CD4-positive, alpha-beta T cell (primary cell): ENCODE data around the gene MS4A2. TPM values are rescaled to one million over a fixed set of nuclear protein-coding genes. Genes with fewer than 3 reads are reported as not detected.
A peak's percentile ranks its signal among the peaks of the same experiment; 100 is the strongest.
"Not testable (repeated sequence)": the region's sequence is repeated elsewhere in the genome, so short reads cannot be mapped to it uniquely, and the experiment has no call there.

Experiments
- ATAC-seq: fragments of 200-7000 bp; cut with Tn5 transposase; one replicate; pipeline ENCODE4 v1.10.0; 2022; ENCODE audit warnings: mild to moderate bottlenecking; ENCODE audit not compliant: poor library complexity
- CTCF ChIA-PET: fragments of 350-600 bp; sonication (Branson Sonifier 250); formaldehyde crosslinking; loops from one replicate; lab custom pipeline; 2021; ENCODE audit warnings: antibody characterized with exemption, inconsistent platforms; lab: Charles Lee
- POLR2A ChIA-PET: fragments of 350-600 bp; sonication (Branson Sonifier 250); formaldehyde crosslinking; loops from one replicate; lab custom pipeline; 2021; ENCODE audit warnings: antibody characterized with exemption, inconsistent platforms; lab: Charles Lee
- DNase-seq, 14 experiments: peaks; one replicate each; pipeline ENCODE4 v3.0.0-alpha.2; 2013 to 2020; ENCODE audit warnings: mixed read lengths in 2 of 14
- H3K27ac ChIP-seq, 2 donors: one replicate each; pipeline versions ENCODE4 v1.5.1 to v1.7.0; 2013; ENCODE audit warnings: low read length in 2 of 2, low read depth in 1 of 2, mild to moderate bottlenecking in 1 of 2
- H3K27me3 ChIP-seq, 2 experiments: 1 replicate in 1 of 2; 2 replicates in 1 of 2; pipeline versions ENCODE4 v1.6.1 to v1.7.0; 2013; ENCODE audit warnings: low read length in 2 of 2, control low read depth in 1 of 2, mild to moderate bottlenecking in 1 of 2, moderate library complexity in 1 of 2; ENCODE audit not compliant: insufficient read depth in 2 of 2, control insufficient read depth in 1 of 2
- H3K36me3 ChIP-seq: one replicate; pipeline ENCODE4 v1.6.1; 2013; ENCODE audit warnings: low read length, control low read depth; ENCODE audit not compliant: insufficient read depth
- H3K4me1 ChIP-seq: one replicate; pipeline ENCODE4 v1.6.1; 2013; ENCODE audit warnings: low read length, control low read depth; ENCODE audit not compliant: insufficient read depth
- H3K4me3 ChIP-seq: one replicate; pipeline ENCODE4 v1.5.1; 2013; ENCODE audit warnings: mild to moderate bottlenecking, low read length, moderate library complexity
- H3K9me3 ChIP-seq, 2 experiments: 1 replicate in 1 of 2; 2 replicates in 1 of 2; pipeline versions ENCODE4 v1.6.1 to v1.7.0; 2013; ENCODE audit warnings: low read length in 2 of 2, mild to moderate bottlenecking in 2 of 2, control low read depth in 1 of 2, moderate library complexity in 1 of 2; ENCODE audit not compliant: control insufficient read depth in 1 of 2, insufficient read depth in 1 of 2
- H3K27ac Mint-ChIP-seq: one replicate; pipeline ENCODE4 v1.8.0; 2020; ENCODE audit warnings: mixed read lengths
- H3K27me3 Mint-ChIP-seq: one replicate; pipeline ENCODE4 v1.8.0; 2021; ENCODE audit warnings: mixed read lengths
- H3K36me3 Mint-ChIP-seq: one replicate; pipeline ENCODE4 v1.8.0; 2021; ENCODE audit warnings: low read depth, mixed read lengths
- H3K4me1 Mint-ChIP-seq: one replicate; pipeline ENCODE4 v1.8.0; 2021; ENCODE audit warnings: low read depth, mixed read lengths
- H3K4me3 Mint-ChIP-seq: one replicate; pipeline ENCODE4 v1.8.0; 2020; ENCODE audit warnings: mild to moderate bottlenecking, mixed read lengths
- H3K9me3 Mint-ChIP-seq: one replicate; pipeline ENCODE4 v1.8.0; 2020; ENCODE audit warnings: mixed read lengths
- intact Hi-C, 2 experiments: fragments of 100-400 bp; cut with DNase I in 1 of 2; cut with micrococcal nuclease in 1 of 2; formaldehyde crosslinking; loops; one replicate each; pipeline versions ENCODE4 v1.15.1 to v1.9.0; 2023 to 2025; cut with DNase I, micrococcal nuclease
- total RNA-seq, 174 experiments: library from RNA in 2 of 174; stranded (reverse) in 2 of 174; gene quantifications; one replicate each; pipeline ENCODE4 v1.2.3 and lab custom pipeline; 2021 to 2026
- TF ChIP-seq, protein P1 (sequence below): fragments of 200-600 bp; IDR thresholded peaks from one replicate; pipeline ENCODE4 v1.8.0; 2022; ENCODE audit warnings: antibody characterized with exemption, mild to moderate bottlenecking

MS4A2 gene
- total RNA-seq, 2 experiments from 2014 or later: not detected

DNA sequence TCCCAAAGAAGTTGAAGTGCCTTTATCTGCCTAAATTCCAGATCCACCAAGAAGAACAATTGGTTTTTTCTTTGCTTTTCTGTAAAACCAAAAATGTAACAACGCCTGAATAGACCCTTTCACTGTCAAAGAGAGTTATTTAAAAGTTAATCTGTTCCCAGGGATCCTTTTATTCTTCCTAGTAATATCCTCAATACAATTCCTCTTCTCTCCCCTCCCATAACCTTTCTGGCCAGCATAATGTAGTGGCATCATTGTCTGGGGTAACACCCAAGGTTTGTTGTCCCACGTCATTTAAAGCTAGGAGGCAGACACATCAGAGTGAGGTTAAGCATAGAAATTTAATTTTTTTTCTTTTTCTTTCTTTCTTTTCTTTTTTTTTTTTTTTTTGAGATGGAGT lies 39.9 kb downstream of the MS4A2 start:
- H3K9me3 Mint-ChIP-seq: no peaks in the 10 kb centered on the region
- H3K27me3 Mint-ChIP-seq: no peaks in the 10 kb centered on the region
- no peak overlapping the region for H3K4me3 Mint-ChIP-seq
- ChIA-PET CTCF (no interaction called here), POLR2A (no interaction called here)
- Histone ChIP-seq H3K27me3 (no peaks in the 10 kb centered on the region), H3K27ac (no peak overlapping the region), H3K4me1 (no peaks in the 10 kb centered on the region), H3K9me3 (no peaks in the 10 kb centered on the region), H3K4me3 (no peak overlapping the region), H3K36me3 (no peaks in the 10 kb centered on the region)
- TF ChIP-seq, protein P1, sequence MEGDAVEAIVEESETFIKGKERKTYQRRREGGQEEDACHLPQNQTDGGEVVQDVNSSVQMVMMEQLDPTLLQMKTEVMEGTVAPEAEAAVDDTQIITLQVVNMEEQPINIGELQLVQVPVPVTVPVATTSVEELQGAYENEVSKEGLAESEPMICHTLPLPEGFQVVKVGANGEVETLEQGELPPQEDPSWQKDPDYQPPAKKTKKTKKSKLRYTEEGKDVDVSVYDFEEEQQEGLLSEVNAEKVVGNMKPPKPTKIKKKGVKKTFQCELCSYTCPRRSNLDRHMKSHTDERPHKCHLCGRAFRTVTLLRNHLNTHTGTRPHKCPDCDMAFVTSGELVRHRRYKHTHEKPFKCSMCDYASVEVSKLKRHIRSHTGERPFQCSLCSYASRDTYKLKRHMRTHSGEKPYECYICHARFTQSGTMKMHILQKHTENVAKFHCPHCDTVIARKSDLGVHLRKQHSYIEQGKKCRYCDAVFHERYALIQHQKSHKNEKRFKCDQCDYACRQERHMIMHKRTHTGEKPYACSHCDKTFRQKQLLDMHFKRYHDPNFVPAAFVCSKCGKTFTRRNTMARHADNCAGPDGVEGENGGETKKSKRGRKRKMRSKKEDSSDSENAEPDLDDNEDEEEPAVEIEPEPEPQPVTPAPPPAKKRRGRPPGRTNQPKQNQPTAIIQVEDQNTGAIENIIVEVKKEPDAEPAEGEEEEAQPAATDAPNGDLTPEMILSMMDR: no peak
- H3K27ac Mint-ChIP-seq: no peak overlapping the region
- ATAC-seq (no peak), DNase-seq (no peak)
- intact Hi-C loops: no loop called here
- no peaks in the 10 kb centered on the region for H3K36me3 Mint-ChIP-seq
- H3K4me1 Mint-ChIP-seq: no peaks in the 10 kb centered on the region

DNA sequence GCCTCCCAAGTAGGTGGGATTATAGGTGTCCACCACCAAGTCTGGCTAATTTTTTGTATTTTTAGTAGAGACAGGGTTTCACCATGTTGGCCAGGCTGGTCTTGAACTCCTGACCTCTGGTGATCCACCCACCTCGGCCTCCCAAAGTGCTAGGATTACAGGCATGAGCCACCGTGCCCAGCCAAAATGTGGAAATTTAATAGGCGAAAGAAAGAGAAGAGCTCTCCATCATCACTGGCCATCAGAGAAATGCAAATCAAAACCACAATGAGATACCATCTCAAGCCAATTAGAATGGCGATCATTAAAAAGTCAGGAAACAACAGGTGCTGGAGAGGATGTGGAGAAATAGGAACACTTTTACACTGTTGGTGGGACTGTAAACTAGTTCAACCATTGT lies 40.4 kb downstream of the MS4A2 start:
- H3K4me1 Mint-ChIP-seq, H3K4me3 Mint-ChIP-seq, H3K27ac Mint-ChIP-seq, H3K9me3 ChIP-seq, POLR2A ChIA-PET, H3K27me3 ChIP-seq, H3K36me3 Mint-ChIP-seq, H3K36me3 ChIP-seq, intact Hi-C loops, H3K27me3 Mint-ChIP-seq, H3K4me1 ChIP-seq, CTCF ChIA-PET, H3K9me3 Mint-ChIP-seq, ATAC-seq, DNase-seq, H3K27ac ChIP-seq, H3K4me3 ChIP-seq: not testable (repeated sequence)

DNA sequence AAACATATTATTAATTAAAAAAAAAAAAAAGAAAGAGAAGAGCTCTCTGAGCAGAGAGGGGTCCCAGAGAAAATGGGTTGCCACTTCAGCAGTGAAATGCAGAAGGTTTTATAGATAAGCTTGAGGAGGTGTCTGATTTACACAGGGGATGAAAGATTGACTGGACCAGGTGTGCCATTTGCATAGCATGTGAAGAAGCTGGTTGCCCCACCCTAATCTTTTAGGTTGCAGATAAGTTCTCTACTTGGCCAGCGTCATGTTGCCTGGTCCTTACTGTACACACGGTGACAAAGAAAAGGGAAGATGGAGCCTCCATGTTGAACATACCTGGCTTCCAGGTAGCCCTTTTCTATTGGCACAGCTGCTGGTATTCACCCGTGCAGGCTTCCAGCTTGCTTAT lies 41.4 kb downstream of the MS4A2 start:
- no peaks in the 10 kb centered on the region for H3K36me3 Mint-ChIP-seq
- H3K27me3 ChIP-seq: no peaks in the 10 kb centered on the region
- H3K9me3 Mint-ChIP-seq: no peaks in the 10 kb centered on the region
- H3K9me3 ChIP-seq: peaks cover 0 to 5% of the 10 kb centered on the region in 2 experiments
- no peak for DNase-seq
- H3K27ac Mint-ChIP-seq: no peak overlapping the region
- TF ChIP-seq, protein P1: no peak
- no peak overlapping the region for H3K27ac ChIP-seq
- H3K4me3 ChIP-seq: no peak overlapping the region
- no peaks in the 10 kb centered on the region for H3K36me3 ChIP-seq
- ATAC-seq: no peak
- ChIA-PET CTCF (no interaction called here), POLR2A (no interaction called here)
- no peak overlapping the region for H3K4me3 Mint-ChIP-seq
- intact Hi-C loops: loop anchor here in 1 of 2 experiments (2.0 kb wide), 1 partner anchor 307 kb away; no protein-coding TSS in a partner anchor
- H3K4me1 ChIP-seq: no peaks in the 10 kb centered on the region
- H3K4me1 Mint-ChIP-seq: no peaks in the 10 kb centered on the region
- no peaks in the 10 kb centered on the region for H3K27me3 Mint-ChIP-seq

DNA sequence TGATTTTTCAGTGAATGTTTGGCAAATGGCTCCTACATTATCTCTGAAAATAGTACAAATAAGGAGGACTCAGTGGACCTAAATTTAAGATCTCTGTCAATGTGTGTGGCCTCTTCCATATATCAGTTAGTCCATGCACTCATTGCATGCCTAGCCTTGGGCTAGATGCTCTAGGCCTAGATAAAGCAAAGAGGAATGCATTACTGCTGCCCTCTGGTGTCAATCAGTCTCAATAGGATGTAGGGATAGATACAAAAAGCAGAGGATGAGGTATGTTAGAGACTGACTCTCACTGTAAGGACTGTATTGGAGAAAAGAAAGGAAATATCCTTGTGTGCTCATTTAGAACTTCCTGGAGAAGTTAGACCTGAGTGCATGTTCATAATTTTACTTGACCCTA lies 42.0 kb downstream of the MS4A2 start:
- Mint-ChIP-seq H3K4me1 (no peaks in the 10 kb centered on the region), H3K4me3 (no peak overlapping the region), H3K27me3 (no peaks in the 10 kb centered on the region), H3K36me3 (no peaks in the 10 kb centered on the region), H3K27ac (no peak overlapping the region), H3K9me3 (no peaks in the 10 kb centered on the region)
- ChIA-PET CTCF (no interaction called here), POLR2A (no interaction called here)
- TF ChIP-seq, protein P1: peak; percentile 22
- Histone ChIP-seq H3K36me3 (no peaks in the 10 kb centered on the region), H3K9me3 (peaks cover 0 to 5% of the 10 kb centered on the region in 2 experiments), H3K27ac (no peak overlapping the region), H3K4me1 (no peaks in the 10 kb centered on the region), H3K27me3 (no peaks in the 10 kb centered on the region), H3K4me3 (no peak overlapping the region)
- ATAC-seq (no peak), DNase-seq (peak in 3 of 14 experiments; percentile 12 to 27 (median 23))
- intact Hi-C loops: loop anchor here in 1 of 2 experiments (2.0 kb wide), 1 partner anchor 308 kb away; no protein-coding TSS in a partner anchor
